Panc1 (cell line): Measurements from ENCODE around the gene ID1.

Experiments used
- POLR2AphosphoS5 ChIP-seq: IDR thresholded peaks from 2 replicates; pipeline ENCODE4 v1.6.1; 2012; ENCODE audit warnings: mild to moderate bottlenecking, low read depth, low read length, moderate library complexity
- SIN3A ChIP-seq: IDR thresholded peaks from 2 replicates; pipeline ENCODE4 v1.6.1; 2012; ENCODE audit warnings: low read depth, mild to moderate bottlenecking, low read length, moderate library complexity, borderline replicate concordance; ENCODE audit not compliant: insufficient read depth
- TF ChIP-seq, protein P1 (sequence below): fragments of 450-650 bp; IDR thresholded peaks from 2 replicates; pipeline ENCODE4 v1.5.1; 2017; ENCODE audit warnings: mild to moderate bottlenecking

DNA sequence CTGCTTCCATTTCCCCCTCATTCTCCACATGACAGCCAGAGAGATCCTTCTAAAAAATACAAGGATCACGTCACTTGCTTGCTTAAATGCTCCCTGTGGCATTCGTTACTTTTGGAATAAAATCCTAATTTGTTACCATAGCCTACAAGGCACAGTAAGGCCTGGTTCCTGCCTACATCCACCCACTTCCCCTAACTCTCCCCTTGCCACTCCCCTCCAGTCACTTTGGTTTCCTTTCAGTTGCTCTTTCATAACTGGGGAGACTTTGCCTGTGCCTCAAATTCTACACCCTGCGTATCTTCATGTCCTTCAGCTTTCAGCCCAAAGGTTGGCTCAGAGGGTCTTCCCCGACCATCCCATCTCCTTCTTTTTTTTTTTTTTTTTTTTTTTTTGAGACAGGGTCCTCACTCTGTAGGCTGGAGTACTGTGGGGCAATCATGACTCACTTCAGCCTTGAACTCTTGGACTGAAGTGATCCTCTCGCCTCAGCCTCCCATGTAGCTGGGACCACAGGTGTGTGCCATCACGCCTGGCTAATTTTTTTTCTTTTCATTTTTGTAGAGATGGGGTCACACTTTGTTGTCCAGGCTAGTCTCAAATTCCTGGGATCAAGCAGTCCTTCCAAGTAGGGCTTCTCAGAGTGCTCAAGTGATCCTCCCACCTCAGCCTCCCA is 12.5 kb downstream of the ID1 start:
- TF ChIP-seq, protein P1, sequence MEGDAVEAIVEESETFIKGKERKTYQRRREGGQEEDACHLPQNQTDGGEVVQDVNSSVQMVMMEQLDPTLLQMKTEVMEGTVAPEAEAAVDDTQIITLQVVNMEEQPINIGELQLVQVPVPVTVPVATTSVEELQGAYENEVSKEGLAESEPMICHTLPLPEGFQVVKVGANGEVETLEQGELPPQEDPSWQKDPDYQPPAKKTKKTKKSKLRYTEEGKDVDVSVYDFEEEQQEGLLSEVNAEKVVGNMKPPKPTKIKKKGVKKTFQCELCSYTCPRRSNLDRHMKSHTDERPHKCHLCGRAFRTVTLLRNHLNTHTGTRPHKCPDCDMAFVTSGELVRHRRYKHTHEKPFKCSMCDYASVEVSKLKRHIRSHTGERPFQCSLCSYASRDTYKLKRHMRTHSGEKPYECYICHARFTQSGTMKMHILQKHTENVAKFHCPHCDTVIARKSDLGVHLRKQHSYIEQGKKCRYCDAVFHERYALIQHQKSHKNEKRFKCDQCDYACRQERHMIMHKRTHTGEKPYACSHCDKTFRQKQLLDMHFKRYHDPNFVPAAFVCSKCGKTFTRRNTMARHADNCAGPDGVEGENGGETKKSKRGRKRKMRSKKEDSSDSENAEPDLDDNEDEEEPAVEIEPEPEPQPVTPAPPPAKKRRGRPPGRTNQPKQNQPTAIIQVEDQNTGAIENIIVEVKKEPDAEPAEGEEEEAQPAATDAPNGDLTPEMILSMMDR: no peak
- TF ChIP-seq SIN3A: no peak
- no peak for TF ChIP-seq POLR2AphosphoS5
